PFSK-1 (cell line): ENCODE results near the gene NSRP1.

Experiments
- FOXP2 ChIP-seq: optimal IDR thresholded peaks from 2 replicates; pipeline ENCODE3; 2011; ENCODE audit warnings: borderline replicate concordance, control low read depth, inconsistent platforms; ENCODE audit not compliant: insufficient read depth; ENCODE audit errors: extremely low read length, extremely low read depth
- POLR2AphosphoS5 ChIP-seq: IDR thresholded peaks from 2 replicates; pipeline ENCODE4 v1.6.1; 2012; ENCODE audit warnings: low read depth, mild to moderate bottlenecking, control low read depth, low read length, moderate library complexity
- SIN3A ChIP-seq: IDR thresholded peaks from 2 replicates; pipeline ENCODE4 v1.6.1; 2012; ENCODE audit warnings: mild to moderate bottlenecking, low read length, moderate library complexity, borderline replicate concordance; ENCODE audit not compliant: insufficient read depth
- TAF1 ChIP-seq: IDR thresholded peaks from 2 replicates; pipeline ENCODE4 v1.6.1; 2012; ENCODE audit warnings: low read length, control low read depth, borderline replicate concordance; ENCODE audit not compliant: insufficient read depth
- TF ChIP-seq, protein P1 (sequence below), 2 experiments: IDR thresholded peaks; 2 replicates each; pipeline versions ENCODE4 v1.6.1 to v1.8.0; 2011 to 2012; ENCODE audit warnings: low read depth in 2 of 2, low read length in 2 of 2, control low read depth in 1 of 2, inconsistent platforms in 1 of 2, mild to moderate bottlenecking in 1 of 2, moderate library complexity in 1 of 2; ENCODE audit not compliant: insufficient read depth in 1 of 2

The NSRP1 gene

DNA sequence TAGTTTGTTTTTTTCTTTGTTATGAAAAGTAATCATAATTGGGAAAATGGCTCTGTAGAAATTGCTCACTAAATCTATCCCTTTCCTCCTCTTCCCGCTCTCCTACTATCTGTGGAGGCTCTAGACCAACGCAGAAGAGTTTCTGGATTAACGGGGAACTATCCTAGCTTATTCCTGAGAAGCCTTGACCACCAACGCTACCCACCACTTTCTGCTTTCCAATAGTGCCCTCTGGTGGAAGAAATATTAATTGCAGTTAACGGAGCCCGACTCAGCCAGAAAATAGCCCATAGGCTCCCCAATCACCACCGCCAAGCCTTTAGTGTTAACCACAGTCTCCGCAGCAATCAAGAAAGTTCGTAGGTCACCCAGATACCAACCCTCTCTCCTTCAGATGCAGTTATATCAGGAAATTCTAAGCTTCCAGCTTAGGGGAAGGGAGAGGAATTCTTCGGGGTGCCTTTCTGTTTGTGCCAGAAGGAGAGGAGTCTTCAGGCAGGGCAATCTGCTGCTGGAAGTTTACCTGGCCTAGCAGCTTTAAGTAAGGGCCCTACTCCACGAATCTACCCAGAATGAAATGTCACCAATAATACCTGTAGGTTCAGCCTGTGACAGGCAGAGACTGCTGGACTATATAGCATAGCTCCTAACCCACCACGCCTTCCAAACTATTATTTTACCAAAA lies 23.0 kb upstream of the NSRP1 start:
- no peak for TF ChIP-seq FOXP2
- TF ChIP-seq POLR2AphosphoS5, result no peak

DNA sequence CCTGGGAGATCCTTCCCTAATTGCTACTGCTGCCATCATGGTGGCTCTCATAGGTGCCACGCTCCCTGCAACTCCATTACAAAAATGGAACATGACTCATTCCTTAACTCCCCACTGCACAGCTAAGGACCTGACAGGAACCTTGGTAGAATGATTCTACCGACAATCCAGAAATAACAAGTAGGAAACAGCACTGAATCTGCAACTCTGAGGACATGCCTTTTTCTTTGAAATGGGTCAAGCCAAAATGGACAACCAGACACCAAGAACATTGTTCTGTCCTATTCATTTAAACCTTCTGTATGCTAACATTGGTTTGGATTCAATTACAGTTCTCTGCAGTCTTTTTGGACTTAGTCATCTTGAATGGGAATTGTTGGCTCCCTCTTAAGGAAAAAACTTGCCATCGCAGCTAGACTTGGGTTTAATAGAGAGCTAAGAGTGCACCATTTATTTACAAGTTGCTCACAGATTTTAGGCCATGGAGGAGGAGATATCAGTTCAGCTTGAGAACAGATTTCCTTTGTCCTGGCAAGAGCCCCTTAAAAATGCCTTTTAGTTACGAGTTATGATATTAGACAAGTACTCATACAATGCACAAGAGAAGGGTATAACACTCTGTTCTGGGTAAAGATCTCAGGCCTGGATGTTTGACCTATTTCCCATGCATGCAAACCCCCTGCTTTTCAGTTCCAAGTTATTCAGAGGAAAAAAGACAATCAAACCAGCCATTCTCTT lies 20.9 kb upstream of the NSRP1 start:
- TF ChIP-seq TAF1 (no peak), POLR2AphosphoS5 (no peak), FOXP2 (no peak), SIN3A (no peak)
- TF ChIP-seq, protein P1, sequence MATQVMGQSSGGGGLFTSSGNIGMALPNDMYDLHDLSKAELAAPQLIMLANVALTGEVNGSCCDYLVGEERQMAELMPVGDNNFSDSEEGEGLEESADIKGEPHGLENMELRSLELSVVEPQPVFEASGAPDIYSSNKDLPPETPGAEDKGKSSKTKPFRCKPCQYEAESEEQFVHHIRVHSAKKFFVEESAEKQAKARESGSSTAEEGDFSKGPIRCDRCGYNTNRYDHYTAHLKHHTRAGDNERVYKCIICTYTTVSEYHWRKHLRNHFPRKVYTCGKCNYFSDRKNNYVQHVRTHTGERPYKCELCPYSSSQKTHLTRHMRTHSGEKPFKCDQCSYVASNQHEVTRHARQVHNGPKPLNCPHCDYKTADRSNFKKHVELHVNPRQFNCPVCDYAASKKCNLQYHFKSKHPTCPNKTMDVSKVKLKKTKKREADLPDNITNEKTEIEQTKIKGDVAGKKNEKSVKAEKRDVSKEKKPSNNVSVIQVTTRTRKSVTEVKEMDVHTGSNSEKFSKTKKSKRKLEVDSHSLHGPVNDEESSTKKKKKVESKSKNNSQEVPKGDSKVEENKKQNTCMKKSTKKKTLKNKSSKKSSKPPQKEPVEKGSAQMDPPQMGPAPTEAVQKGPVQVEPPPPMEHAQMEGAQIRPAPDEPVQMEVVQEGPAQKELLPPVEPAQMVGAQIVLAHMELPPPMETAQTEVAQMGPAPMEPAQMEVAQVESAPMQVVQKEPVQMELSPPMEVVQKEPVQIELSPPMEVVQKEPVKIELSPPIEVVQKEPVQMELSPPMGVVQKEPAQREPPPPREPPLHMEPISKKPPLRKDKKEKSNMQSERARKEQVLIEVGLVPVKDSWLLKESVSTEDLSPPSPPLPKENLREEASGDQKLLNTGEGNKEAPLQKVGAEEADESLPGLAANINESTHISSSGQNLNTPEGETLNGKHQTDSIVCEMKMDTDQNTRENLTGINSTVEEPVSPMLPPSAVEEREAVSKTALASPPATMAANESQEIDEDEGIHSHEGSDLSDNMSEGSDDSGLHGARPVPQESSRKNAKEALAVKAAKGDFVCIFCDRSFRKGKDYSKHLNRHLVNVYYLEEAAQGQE (IDR thresholded peaks at IDR 0.05; ENCODE audit: insufficient read depth in 1 of 2, low read depth in 2 of 2, low read length in 2 of 2), result no peak

DNA sequence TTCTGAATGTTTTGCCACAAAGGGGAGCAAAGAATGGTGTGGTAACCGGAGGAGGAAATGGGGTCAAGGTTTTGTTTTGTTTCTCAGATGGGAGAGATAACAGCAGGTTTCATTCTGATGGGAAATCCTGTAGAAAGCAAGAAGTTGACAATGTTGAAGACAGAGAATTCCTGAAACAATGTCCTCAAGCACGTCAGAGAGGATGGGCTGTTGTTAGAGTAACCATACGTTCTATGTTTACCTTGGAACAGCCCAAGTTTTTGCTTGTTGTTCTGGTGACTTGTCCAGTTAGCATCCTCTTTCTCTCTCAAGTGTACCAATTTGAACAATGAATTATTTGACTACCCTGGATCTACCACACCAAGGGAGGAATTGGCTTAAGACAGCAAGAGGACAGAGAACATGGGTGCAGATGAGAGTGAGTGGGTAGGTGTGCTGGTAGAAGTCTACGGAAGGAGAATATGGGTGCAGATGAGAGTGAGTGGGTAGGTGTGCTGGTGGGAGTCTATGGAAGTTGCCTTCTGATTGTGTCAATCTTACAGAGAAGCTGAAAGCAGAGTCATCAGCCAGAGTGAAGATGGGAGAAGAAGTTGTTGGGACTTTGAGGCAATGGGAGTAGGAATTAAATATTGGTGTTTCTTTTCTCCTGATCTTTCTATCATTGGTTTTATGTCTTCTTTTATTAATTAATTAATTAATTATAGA lies 14.8 kb upstream of the NSRP1 start:
- TF ChIP-seq SIN3A (no peak), FOXP2 (no peak), POLR2AphosphoS5 (no peak), TAF1 (no peak)
- TF ChIP-seq, protein P1 (IDR thresholded peaks at IDR 0.05; ENCODE audit: insufficient read depth in 1 of 2, low read depth in 2 of 2, low read length in 2 of 2), result no peak

DNA sequence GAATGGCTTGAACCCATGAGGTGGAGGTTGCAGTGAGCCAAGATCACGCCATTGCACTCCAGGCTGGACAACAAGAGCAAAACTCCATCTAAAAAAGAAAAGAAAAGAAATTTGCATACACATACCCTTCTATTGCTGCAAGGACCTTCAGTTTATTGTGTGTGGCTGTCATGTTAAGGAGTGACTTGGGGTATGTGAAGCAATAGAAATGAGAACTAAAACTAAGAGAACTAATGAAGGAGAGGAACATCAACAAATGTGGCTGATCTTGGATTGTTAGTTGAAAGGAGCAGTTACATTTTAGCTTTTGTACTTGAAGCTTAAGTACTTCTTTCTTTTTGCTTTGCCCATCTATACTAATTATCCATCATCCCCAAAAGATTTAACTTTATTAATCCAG lies 12.7 kb upstream of the NSRP1 start:
- TF ChIP-seq TAF1 (no peak), SIN3A (no peak), POLR2AphosphoS5 (no peak), FOXP2 (no peak)
- TF ChIP-seq, protein P1 (IDR thresholded peaks at IDR 0.05; ENCODE audit: insufficient read depth in 1 of 2, low read depth in 2 of 2, low read length in 2 of 2), result no peak

DNA sequence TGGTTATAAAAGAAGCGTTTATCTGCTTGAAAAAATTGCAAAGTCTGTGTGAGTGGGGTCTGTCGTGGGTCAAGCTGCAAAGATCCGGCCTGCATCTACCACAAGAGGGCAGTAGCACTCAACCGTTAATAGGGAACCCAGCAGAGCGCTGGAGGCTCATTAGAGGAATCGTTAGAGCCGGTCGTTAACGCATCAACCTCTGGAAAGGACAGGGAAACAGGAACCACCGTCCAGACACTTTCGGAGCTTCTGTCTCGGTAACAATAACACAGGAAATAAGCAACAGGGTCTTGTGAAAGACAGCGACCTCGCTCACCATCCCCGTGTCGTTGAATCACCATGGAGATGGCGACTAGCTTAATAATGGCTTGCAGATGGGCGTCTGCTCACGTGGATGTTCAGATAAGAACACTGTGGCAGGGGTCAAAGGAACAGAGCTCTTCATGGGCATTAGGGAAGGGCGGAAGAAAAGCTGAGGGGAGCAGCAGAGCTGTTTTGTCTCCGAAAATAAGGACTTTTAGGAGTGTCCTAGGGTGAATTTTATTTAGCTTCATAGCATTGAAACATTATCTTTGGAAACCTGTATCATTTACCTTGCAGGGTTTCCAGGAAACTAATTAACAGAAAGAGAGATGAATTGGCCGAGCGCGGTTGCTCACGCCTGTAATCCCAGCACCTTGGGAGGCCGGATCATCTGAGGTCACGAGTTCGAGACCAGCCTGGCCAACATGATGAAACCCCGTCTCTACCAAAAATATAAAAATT lies 11.9 kb upstream of the NSRP1 start:
- TF ChIP-seq FOXP2 (peak; percentile 95), SIN3A (peak; percentile 61; the same call in 1 of the 2 replicates), POLR2AphosphoS5 (no peak), TAF1 (no peak)
- TF ChIP-seq, protein P1 (IDR thresholded peaks at IDR 0.05; ENCODE audit: insufficient read depth in 1 of 2, low read depth in 2 of 2, low read length in 2 of 2), result no peak
